ENCODE results near the gene LOXHD1. TPM values are rescaled to one million over a fixed set of nuclear protein-coding genes. Genes with fewer than 3 reads are reported as not detected.

LOXHD1 gene
- total RNA-seq, 1 experiment from 2014 or later, result 25.5 TPM

- TF ChIP-seq EZH2 (IDR thresholded peaks at IDR 0.05; ENCODE audit: borderline replicate concordance, low read depth, low read length, poor library complexity, severe bottlenecking) (no peak), CTCF (conservative IDR thresholded peaks at IDR 0.05; ENCODE audit: low read depth, low read length) (no peak)
- H3K9me3 ChIP-seq (ENCODE audit: low read depth, low read length, poor library complexity, severe bottlenecking), result no peaks in the 10 kb centered on the region
- no peak for DNase-seq (ENCODE audit: low spot score)
- CTCF ChIA-PET, result no interaction called here
- H3K27ac ChIP-seq (ENCODE audit: low read depth, low read length, poor library complexity, severe bottlenecking), result no peak overlapping the region
- peaks cover 11% of the 10 kb centered on the region for H3K4me1 ChIP-seq (ENCODE audit: insufficient read depth, low read length, poor library complexity, severe bottlenecking)
- no peaks in the 10 kb centered on the region for H3K27me3 ChIP-seq (replicated peaks; ENCODE audit: insufficient read depth, low read depth, low read length, poor library complexity)
- intact Hi-C loops (cut with micrococcal nuclease; ENCODE audit: unreplicated experiment), result no loop called here
- H3K36me3 ChIP-seq (ENCODE audit: insufficient read depth, low read length, poor library complexity, severe bottlenecking), result no peaks in the 10 kb centered on the region
- no peak overlapping the region for H3K4me3 ChIP-seq (ENCODE audit: low read depth, low read length, poor library complexity, severe bottlenecking)
- POLR2A ChIA-PET (ENCODE audit: low non-redundant PET), result no interaction called here
- no TSS peak for BruUV-seq (replicated peaks)
These were observed 35.8 kb downstream of the LOXHD1 start for GRCh38 chr18:46621111-46621766.

- H3K4me3 ChIP-seq (ENCODE audit: low read depth, low read length, poor library complexity, severe bottlenecking), result no peak overlapping the region
- H3K36me3 ChIP-seq (ENCODE audit: insufficient read depth, low read length, poor library complexity, severe bottlenecking), result no peaks in the 10 kb centered on the region
- no TSS peak for BruUV-seq (replicated peaks)
- ChIA-PET POLR2A (ENCODE audit: low non-redundant PET) (no interaction called here), CTCF (no interaction called here)
- no peaks in the 10 kb centered on the region for H3K9me3 ChIP-seq (ENCODE audit: low read depth, low read length, poor library complexity, severe bottlenecking)
- H3K4me1 ChIP-seq (ENCODE audit: insufficient read depth, low read length, poor library complexity, severe bottlenecking), result peaks cover 11% of the 10 kb centered on the region
- no peak overlapping the region for H3K27ac ChIP-seq (ENCODE audit: low read depth, low read length, poor library complexity, severe bottlenecking)
- no peak for TF ChIP-seq EZH2 (IDR thresholded peaks at IDR 0.05; ENCODE audit: borderline replicate concordance, low read depth, low read length, poor library complexity, severe bottlenecking)
- no peak for TF ChIP-seq CTCF (conservative IDR thresholded peaks at IDR 0.05; ENCODE audit: low read depth, low read length)
- H3K27me3 ChIP-seq (replicated peaks; ENCODE audit: insufficient read depth, low read depth, low read length, poor library complexity), result no peaks in the 10 kb centered on the region
- no peak for DNase-seq (ENCODE audit: low spot score)
- intact Hi-C loops (cut with micrococcal nuclease; ENCODE audit: unreplicated experiment), result no loop called here
These were observed 37.5 kb downstream of the LOXHD1 start for GRCh38 chr18:46619559-46619958.

DNA sequence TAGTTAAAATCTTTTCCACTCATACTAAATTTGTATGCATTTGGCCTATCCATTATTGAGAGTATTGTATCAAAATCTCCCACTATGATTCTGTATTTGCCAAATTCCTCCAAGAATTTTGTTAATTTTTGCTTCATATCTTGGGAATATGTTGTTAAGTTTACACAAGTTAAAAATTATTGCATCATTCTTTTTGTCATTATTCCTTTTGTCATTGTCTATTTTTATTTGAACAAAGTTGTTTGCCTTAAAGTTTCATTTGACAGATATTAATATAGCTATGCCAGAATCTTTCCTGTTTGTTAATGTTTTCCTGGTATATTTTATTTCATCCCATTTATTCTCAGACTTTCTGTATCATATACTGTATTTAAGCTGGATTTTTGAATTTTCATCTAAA lies 41.3 kb downstream of the LOXHD1 start:
- Histone ChIP-seq H3K27me3 (replicated peaks; ENCODE audit: insufficient read depth, low read depth, low read length, poor library complexity) (no peaks in the 10 kb centered on the region), H3K4me3 (ENCODE audit: low read depth, low read length, poor library complexity, severe bottlenecking) (no peak overlapping the region), H3K9me3 (ENCODE audit: low read depth, low read length, poor library complexity, severe bottlenecking) (no peaks in the 10 kb centered on the region), H3K36me3 (ENCODE audit: insufficient read depth, low read length, poor library complexity, severe bottlenecking) (no peaks in the 10 kb centered on the region), H3K27ac (ENCODE audit: low read depth, low read length, poor library complexity, severe bottlenecking) (no peak overlapping the region), H3K4me1 (ENCODE audit: insufficient read depth, low read length, poor library complexity, severe bottlenecking) (no peaks in the 10 kb centered on the region)
- BruUV-seq (replicated peaks), result no TSS peak
- intact Hi-C loops (cut with micrococcal nuclease; ENCODE audit: unreplicated experiment), result no loop called here
- no peak for TF ChIP-seq EZH2 (IDR thresholded peaks at IDR 0.05; ENCODE audit: borderline replicate concordance, low read depth, low read length, poor library complexity, severe bottlenecking)
- TF ChIP-seq CTCF (conservative IDR thresholded peaks at IDR 0.05; ENCODE audit: low read depth, low read length), result no peak
- POLR2A ChIA-PET (ENCODE audit: low non-redundant PET), result no interaction called here
- CTCF ChIA-PET, result no interaction called here
- DNase-seq (ENCODE audit: low spot score), result no peak
